Kidney epithelial cell (primary cell): ENCODE data around the gene GRM4. TPM values are rescaled to one million over a fixed set of nuclear protein-coding genes. Genes with fewer than 3 reads are reported as not detected.

ENCODE experiments used
- DNase-seq: peaks from one replicate; pipeline ENCODE4 v3.0.0-alpha.2; 2010; ENCODE audit warnings: low read depth
- H3K27me3 ChIP-seq: 2 replicates; pipeline ENCODE4 v1.6.0; 2011; ENCODE audit warnings: low read length; ENCODE audit not compliant: control insufficient read depth, insufficient read depth
- H3K36me3 ChIP-seq: 2 replicates; pipeline ENCODE4 v1.5.1; 2011; ENCODE audit warnings: low read length; ENCODE audit not compliant: control insufficient read depth, insufficient read depth
- H3K4me3 ChIP-seq: 2 replicates; pipeline ENCODE4 v1.5.1; 2011; ENCODE audit warnings: low read depth, mild to moderate bottlenecking, control low read depth, low read length
- total RNA-seq: library from RNA; depleted of rRNA; stranded (reverse); fragments of >200 nt; gene quantifications from 2 replicates; pipeline ENCODE4 v1.2.3, GENCODE V29; 2015
- TF ChIP-seq, protein P1 (sequence below): IDR thresholded peaks from 2 replicates; pipeline ENCODE4 v1.5.1; 2011; ENCODE audit warnings: mild to moderate bottlenecking, moderate library complexity, low read length, control low read depth, inconsistent platforms; ENCODE audit not compliant: insufficient read depth, poor library complexity, severe bottlenecking

GRM4 gene
- total RNA-seq, 1 donor from 2014 or later = not detected

DNA sequence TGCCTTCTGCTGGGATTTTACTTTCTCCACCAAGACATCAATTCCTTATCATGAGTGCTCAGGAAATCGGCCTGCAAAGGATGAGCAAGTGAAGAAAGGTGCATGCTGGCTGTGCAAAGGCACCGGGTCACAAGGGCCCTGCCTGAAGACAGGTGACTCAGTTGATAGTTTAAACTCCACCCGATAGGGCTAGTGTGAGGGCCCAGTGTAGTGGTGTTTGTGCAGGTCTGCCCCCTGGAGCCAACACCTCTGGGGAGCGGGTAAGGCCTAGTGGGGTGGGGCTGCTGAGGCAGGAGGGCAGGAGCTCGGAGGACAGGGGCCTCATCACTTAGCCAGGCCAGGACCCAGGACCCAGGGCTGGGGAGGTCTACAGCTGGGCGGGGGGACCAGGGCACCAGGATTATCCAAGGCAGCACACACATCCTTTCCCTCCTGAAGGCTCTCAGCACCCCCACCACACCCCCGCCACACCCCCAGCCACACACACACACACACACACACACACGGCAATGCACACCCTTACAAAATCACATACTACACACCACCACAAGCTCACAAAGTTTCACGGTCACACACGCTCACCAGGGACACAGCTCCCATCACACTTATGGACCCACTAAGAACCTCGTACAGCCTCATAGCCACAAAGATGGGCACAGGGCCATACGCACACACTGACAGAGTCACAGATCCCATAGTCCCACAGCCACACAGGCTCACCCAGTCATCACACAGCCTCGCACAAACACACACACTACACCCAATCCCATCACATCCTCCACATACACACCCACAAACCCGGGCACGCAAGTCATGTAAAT is 75.4 kb downstream of the GRM4 start:
- H3K4me3 ChIP-seq = no peak overlapping the region
- peaks cover 26% of the 10 kb centered on the region for H3K27me3 ChIP-seq
- TF ChIP-seq, protein P1, sequence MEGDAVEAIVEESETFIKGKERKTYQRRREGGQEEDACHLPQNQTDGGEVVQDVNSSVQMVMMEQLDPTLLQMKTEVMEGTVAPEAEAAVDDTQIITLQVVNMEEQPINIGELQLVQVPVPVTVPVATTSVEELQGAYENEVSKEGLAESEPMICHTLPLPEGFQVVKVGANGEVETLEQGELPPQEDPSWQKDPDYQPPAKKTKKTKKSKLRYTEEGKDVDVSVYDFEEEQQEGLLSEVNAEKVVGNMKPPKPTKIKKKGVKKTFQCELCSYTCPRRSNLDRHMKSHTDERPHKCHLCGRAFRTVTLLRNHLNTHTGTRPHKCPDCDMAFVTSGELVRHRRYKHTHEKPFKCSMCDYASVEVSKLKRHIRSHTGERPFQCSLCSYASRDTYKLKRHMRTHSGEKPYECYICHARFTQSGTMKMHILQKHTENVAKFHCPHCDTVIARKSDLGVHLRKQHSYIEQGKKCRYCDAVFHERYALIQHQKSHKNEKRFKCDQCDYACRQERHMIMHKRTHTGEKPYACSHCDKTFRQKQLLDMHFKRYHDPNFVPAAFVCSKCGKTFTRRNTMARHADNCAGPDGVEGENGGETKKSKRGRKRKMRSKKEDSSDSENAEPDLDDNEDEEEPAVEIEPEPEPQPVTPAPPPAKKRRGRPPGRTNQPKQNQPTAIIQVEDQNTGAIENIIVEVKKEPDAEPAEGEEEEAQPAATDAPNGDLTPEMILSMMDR = no peak
- no peaks in the 10 kb centered on the region for H3K36me3 ChIP-seq
- DNase-seq = no peak

DNA sequence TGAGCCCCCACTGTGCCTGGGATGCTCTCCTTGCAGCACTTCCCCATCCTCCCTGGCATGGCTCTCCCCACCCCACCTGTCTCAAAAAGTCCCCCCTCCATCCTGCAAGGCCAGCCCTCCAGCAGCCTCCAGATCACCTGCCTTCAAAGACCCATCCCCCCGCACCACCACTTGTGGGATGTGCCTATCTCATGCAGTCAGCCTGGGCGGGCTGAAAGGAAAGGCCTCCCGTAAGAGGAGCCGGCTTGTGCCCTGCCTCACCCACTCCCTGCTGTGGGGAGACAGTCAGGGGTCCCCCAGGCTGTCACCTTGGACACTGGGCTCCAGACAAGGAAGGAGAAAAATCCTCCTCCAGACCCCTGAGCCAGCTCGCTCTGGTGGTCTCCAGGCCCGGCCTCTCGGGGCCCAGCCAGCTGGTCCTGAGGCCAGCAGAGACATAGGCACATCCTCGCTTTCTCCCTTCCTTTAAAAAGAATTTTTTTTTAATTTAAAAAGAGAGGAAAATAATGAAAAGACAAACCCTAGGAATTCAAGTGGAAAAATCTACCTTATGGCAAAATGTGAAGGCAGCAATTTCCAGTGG is 77.3 kb downstream of the GRM4 start:
- H3K4me3 ChIP-seq = no peak overlapping the region
- no peak for DNase-seq
- TF ChIP-seq, protein P1 = no peak
- peaks cover 39% of the 10 kb centered on the region for H3K27me3 ChIP-seq
- H3K36me3 ChIP-seq = no peaks in the 10 kb centered on the region

DNA sequence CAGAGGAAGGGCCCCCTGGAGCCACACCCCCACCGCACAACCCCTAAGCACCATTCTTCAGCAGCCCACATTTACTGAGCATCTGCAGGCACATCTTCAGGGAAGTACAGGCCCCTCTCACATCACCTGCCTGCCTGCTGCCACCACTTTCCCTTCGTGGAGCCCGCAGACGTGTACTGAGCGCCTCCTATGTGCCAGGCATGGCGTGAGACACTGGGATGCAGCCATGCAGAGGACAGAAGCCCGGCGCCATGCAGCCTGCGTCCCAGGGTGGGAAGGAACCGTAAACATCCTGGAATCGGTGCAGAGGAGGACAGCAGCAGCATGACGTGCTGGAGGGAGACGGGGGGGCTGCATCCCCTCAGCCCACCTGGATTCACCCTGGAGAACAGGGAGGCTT is 78.1 kb downstream of the GRM4 start:
- Histone ChIP-seq H3K36me3 (no peaks in the 10 kb centered on the region), H3K27me3 (peaks cover 43% of the 10 kb centered on the region), H3K4me3 (no peak overlapping the region)
- TF ChIP-seq, protein P1 = peak; percentile 6
- DNase-seq = no peak

DNA sequence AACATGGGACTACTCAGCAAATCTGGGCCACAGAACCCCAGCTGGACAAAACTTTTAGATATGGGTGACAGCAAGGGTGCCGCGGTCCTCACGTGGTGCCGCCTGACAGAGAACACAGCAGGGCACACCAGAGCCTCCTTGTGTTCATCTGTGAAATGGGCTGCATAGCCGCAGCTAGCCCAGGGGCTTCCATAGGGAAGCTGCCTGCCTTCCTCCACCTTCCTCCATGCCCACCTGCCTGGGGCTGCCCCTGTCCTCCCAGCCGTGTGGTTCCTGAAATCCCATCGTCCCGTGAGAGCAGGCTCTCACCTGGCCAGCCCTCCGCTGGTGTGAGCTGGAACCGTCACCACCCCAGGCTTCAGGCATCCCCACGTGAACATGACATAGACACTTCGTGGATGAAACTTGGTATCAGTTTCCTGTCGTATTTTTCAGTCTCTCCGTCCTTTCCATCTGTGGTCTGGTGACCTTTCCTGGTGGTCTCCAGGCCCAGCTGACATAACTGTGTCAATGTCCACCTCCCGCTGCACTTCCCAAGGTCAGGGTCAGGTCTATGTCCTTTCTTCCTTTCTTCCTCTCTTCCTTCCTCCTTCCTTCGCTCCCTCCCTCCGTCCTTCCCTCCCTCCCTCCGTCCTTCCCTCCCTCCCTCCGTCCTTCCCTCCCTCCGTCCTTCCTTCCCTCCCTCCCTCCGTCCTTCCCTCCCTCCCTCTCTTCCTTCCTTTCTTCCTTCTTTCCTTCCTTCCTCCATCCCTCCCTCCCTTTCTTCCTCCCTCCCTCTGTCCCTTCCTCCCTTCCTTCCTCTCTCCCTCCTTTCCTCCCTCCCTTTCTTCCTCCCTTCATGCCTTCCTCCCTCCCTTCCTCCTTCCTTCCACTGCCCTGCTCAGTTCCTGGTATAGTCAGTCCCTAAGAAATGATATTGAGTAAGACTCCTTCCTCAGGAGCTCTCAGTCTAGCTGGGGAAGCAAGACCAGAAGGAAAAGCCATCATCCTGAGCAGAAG is 78.8 kb downstream of the GRM4 start:
- no peak overlapping the region for H3K4me3 ChIP-seq
- TF ChIP-seq, protein P1 = no peak
- peaks cover 43% of the 10 kb centered on the region for H3K27me3 ChIP-seq
- DNase-seq = no peak
- no peaks in the 10 kb centered on the region for H3K36me3 ChIP-seq

DNA sequence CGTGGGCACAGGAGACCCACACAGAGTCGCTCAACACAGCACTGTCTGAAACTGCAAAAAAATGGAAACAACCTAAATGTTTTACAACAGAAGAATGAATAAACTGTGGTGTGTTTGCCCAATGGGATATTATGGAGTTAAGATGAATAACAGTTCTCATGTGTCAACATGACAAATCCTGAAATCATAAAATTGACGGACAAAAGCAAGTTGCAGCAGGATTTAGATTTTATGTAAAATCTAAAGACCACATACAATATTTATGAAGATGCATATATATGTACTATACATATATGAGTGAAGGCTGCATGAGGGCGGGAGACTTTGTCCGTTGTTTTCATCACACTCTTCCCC is 79.7 kb downstream of the GRM4 start:
- no peak for DNase-seq

More for the DNA sequence above, 79.7 kb downstream of the GRM4 start:
- Histone ChIP-seq H3K4me3 (no peak overlapping the region), H3K36me3 (no peaks in the 10 kb centered on the region), H3K27me3 (peaks cover 43% of the 10 kb centered on the region)
- TF ChIP-seq, protein P1 = no peak
